Lung microvascular endothelial cell (primary cell): ENCODE data around the gene RALB. TPM values are rescaled to one million over a fixed set of nuclear protein-coding genes. Genes with fewer than 3 reads are reported as not detected.
"Not testable (repeated sequence)": the region's sequence is repeated elsewhere in the genome, so short reads cannot be mapped to it uniquely, and the experiment has no call there.

Experiments
- DNase-seq, 2 donors: peaks; one replicate each; pipeline versions ENCODE4 v3.0.0 to v3.0.0-alpha.2; 2010; ENCODE audit warnings: low read depth in 2 of 2
- total RNA-seq: library from RNA; depleted of rRNA; stranded (reverse); fragments of >200 nt; gene quantifications from 2 replicates; pipeline ENCODE4 v1.2.1, GENCODE V29; 2014

RALB gene
- total RNA-seq, 1 donor from 2014 or later: 135 TPM

- DNase-seq: no peak
Measured at GRCh38 chr2:120315367-120316033, 62.8 kb downstream of the RALB start.

- no peak for DNase-seq
Measured at GRCh38 chr2:120316071-120316470, 63.4 kb downstream of the RALB start.

- DNase-seq: no peak
Measured at GRCh38 chr2:120316528-120317179, 64.0 kb downstream of the RALB start.

GRCh38 chr2:120317180-120317533 is 64.5 kb downstream of the RALB start:
- no peak for DNase-seq

GRCh38 chr2:120317916-120318315 is 65.3 kb downstream of the RALB start:
- no peak for DNase-seq

- DNase-seq: no peak
Measured at GRCh38 chr2:120318626-120319025, 66.0 kb downstream of the RALB start.

- DNase-seq: no peak
Measured at GRCh38 chr2:120319123-120319522, 66.5 kb downstream of the RALB start.

- peak; percentile 37 to 80 for DNase-seq
Measured at GRCh38 chr2:120319686-120320317, 67.2 kb downstream of the RALB start.

GRCh38 chr2:120320318-120320851 is 67.7 kb downstream of the RALB start:
- DNase-seq: no peak

GRCh38 chr2:120320887-120321556 is 68.4 kb downstream of the RALB start:
- DNase-seq: not testable (repeated sequence)

GRCh38 chr2:120321721-120322284 is 69.2 kb downstream of the RALB start:
- DNase-seq: no peak

GRCh38 chr2:120322329-120322728 is 69.7 kb downstream of the RALB start:
- no peak for DNase-seq

GRCh38 chr2:120323214-120323613 is 70.6 kb downstream of the RALB start:
- no peak for DNase-seq

GRCh38 chr2:120323807-120324399 is 71.3 kb downstream of the RALB start:
- no peak for DNase-seq

- DNase-seq: no peak
Measured at GRCh38 chr2:120324933-120325332, 72.3 kb downstream of the RALB start.

GRCh38 chr2:120326066-120326465 is 73.4 kb downstream of the RALB start:
- no peak for DNase-seq

GRCh38 chr2:120330946-120331822 is 78.5 kb downstream of the RALB start:
- no peak for DNase-seq

- no peak for DNase-seq
Measured at GRCh38 chr2:120331903-120332302, 79.3 kb downstream of the RALB start.

GRCh38 chr2:120332384-120332783 is 79.7 kb downstream of the RALB start:
- DNase-seq: no peak

- no peak for DNase-seq
Measured at GRCh38 chr2:120334068-120334467, 81.4 kb downstream of the RALB start.
